ENCODE results near the gene GABPA.

Gene GABPA

GRCh38 chr21:25760677-25761076 is 25.9 kb downstream of the GABPA start:
- Histone ChIP-seq H2BK120ac (ENCODE audit: insufficient read depth, low read length, poor library complexity) (no peak overlapping the region), H3K9me3 (ENCODE audit: insufficient read depth, low read depth, low read length) (no peaks in the 10 kb centered on the region), H3K27ac (ENCODE audit: low read depth, low read length) (no peak overlapping the region), H3K14ac (ENCODE audit: low read length) (no peak overlapping the region), H2AFZ (ENCODE audit: insufficient read depth, low read length, poor library complexity) (no peak overlapping the region), H3K4ac (ENCODE audit: low read depth, low read length) (no peak overlapping the region), H3K23ac (ENCODE audit: low read length) (no peak overlapping the region), H3K4me1 (ENCODE audit: control insufficient read depth in 1 of 2, insufficient read depth in 2 of 2, low read length in 2 of 2) (no peaks in the 10 kb centered on the region), H3K4me3 (ENCODE audit: low read depth, low read length) (no peak overlapping the region), H3K79me2 (ENCODE audit: control insufficient read depth, insufficient read depth, low read length, poor library complexity) (no peaks in the 10 kb centered on the region), H3K18ac (ENCODE audit: low read length) (no peak overlapping the region), H3K9ac (ENCODE audit: low read length) (no peak overlapping the region), H4K8ac (ENCODE audit: low read depth, low read length) (no peak overlapping the region), H2AK5ac (ENCODE audit: low read length) (no peak overlapping the region), H3K79me1 (ENCODE audit: low read length) (no peaks in the 10 kb centered on the region), H3K36me3 (ENCODE audit: control insufficient read depth in 1 of 2, insufficient read depth in 2 of 2, low read length in 2 of 2) (peaks cover 3 to 11% of the 10 kb centered on the region in 2 experiments), H4K91ac (ENCODE audit: low read depth, low read length) (no peak overlapping the region), H4K12ac (ENCODE audit: low read depth, low read length) (no peak overlapping the region), H2BK5ac (ENCODE audit: low read depth, low read length, poor library complexity) (no peak overlapping the region), H3K27me3 (ENCODE audit: insufficient read depth, low read length) (no peaks in the 10 kb centered on the region), H2BK12ac (ENCODE audit: low read length) (no peak overlapping the region), H3K4me2 (ENCODE audit: low read length) (no peak overlapping the region)
- no peak for DNase-seq
- no CpG with 5 or more reads among the region's 1 CpG for WGBS (ENCODE audit: extremely low coverage, insufficient coverage, insufficient read length)

- no peak overlapping the region for H3K27ac ChIP-seq (ENCODE audit: low read depth, low read length)
- WGBS (ENCODE audit: extremely low coverage, insufficient coverage, insufficient read length): no CpG with 5 or more reads among the region's 3 CpGs
- no peak overlapping the region for H3K4me2 ChIP-seq (ENCODE audit: low read length)
- H3K14ac ChIP-seq (ENCODE audit: low read length): no peak overlapping the region
- no peak overlapping the region for H4K12ac ChIP-seq (ENCODE audit: low read depth, low read length)
- H4K8ac ChIP-seq (ENCODE audit: low read depth, low read length): no peak overlapping the region
- DNase-seq: no peak
- peaks cover 0 to 7% of the 10 kb centered on the region in 2 experiments for H3K36me3 ChIP-seq (ENCODE audit: control insufficient read depth in 1 of 2, insufficient read depth in 2 of 2, low read length in 2 of 2)
- no peak overlapping the region for H2BK120ac ChIP-seq (ENCODE audit: insufficient read depth, low read length, poor library complexity)
- no peaks in the 10 kb centered on the region for H3K79me2 ChIP-seq (ENCODE audit: control insufficient read depth, insufficient read depth, low read length, poor library complexity)
- H2AK5ac ChIP-seq (ENCODE audit: low read length): no peak overlapping the region
- H3K4ac ChIP-seq (ENCODE audit: low read depth, low read length): no peak overlapping the region
- H2BK12ac ChIP-seq (ENCODE audit: low read length): no peak overlapping the region
- H3K4me3 ChIP-seq (ENCODE audit: low read depth, low read length): no peak overlapping the region
- no peaks in the 10 kb centered on the region for H3K4me1 ChIP-seq (ENCODE audit: control insufficient read depth in 1 of 2, insufficient read depth in 2 of 2, low read length in 2 of 2)
- H3K9ac ChIP-seq (ENCODE audit: low read length): no peak overlapping the region
- no peak overlapping the region for H4K91ac ChIP-seq (ENCODE audit: low read depth, low read length)
- no peak overlapping the region for H3K18ac ChIP-seq (ENCODE audit: low read length)
- no peak overlapping the region for H2BK5ac ChIP-seq (ENCODE audit: low read depth, low read length, poor library complexity)
- no peak overlapping the region for H3K23ac ChIP-seq (ENCODE audit: low read length)
- no peak overlapping the region for H2AFZ ChIP-seq (ENCODE audit: insufficient read depth, low read length, poor library complexity)
- no peaks in the 10 kb centered on the region for H3K27me3 ChIP-seq (ENCODE audit: insufficient read depth, low read length)
- no peaks in the 10 kb centered on the region for H3K79me1 ChIP-seq (ENCODE audit: low read length)
- H3K9me3 ChIP-seq (ENCODE audit: insufficient read depth, low read depth, low read length): no peaks in the 10 kb centered on the region
Measured at GRCh38 chr21:25764065-25764464, 29.3 kb downstream of the GABPA start.

- Histone ChIP-seq H2BK5ac (ENCODE audit: low read depth, low read length, poor library complexity) (no peak overlapping the region), H3K14ac (ENCODE audit: low read length) (no peak overlapping the region), H3K4ac (ENCODE audit: low read depth, low read length) (no peak overlapping the region), H3K27me3 (ENCODE audit: insufficient read depth, low read length) (no peaks in the 10 kb centered on the region), H3K36me3 (ENCODE audit: control insufficient read depth in 1 of 2, insufficient read depth in 2 of 2, low read length in 2 of 2) (peaks cover 0 to 2% of the 10 kb centered on the region in 2 experiments), H3K9me3 (ENCODE audit: insufficient read depth, low read depth, low read length) (no peaks in the 10 kb centered on the region), H3K79me1 (ENCODE audit: low read length) (no peaks in the 10 kb centered on the region), H2BK120ac (ENCODE audit: insufficient read depth, low read length, poor library complexity) (no peak overlapping the region), H2BK12ac (ENCODE audit: low read length) (no peak overlapping the region), H4K91ac (ENCODE audit: low read depth, low read length) (no peak overlapping the region), H3K23ac (ENCODE audit: low read length) (no peak overlapping the region), H3K9ac (ENCODE audit: low read length) (no peak overlapping the region), H3K4me2 (ENCODE audit: low read length) (no peak overlapping the region), H4K12ac (ENCODE audit: low read depth, low read length) (no peak overlapping the region), H3K79me2 (ENCODE audit: control insufficient read depth, insufficient read depth, low read length, poor library complexity) (no peaks in the 10 kb centered on the region), H4K8ac (ENCODE audit: low read depth, low read length) (no peak overlapping the region), H3K18ac (ENCODE audit: low read length) (no peak overlapping the region), H3K27ac (ENCODE audit: low read depth, low read length) (no peak overlapping the region), H2AK5ac (ENCODE audit: low read length) (no peak overlapping the region), H3K4me1 (ENCODE audit: control insufficient read depth in 1 of 2, insufficient read depth in 2 of 2, low read length in 2 of 2) (no peaks in the 10 kb centered on the region), H2AFZ (ENCODE audit: insufficient read depth, low read length, poor library complexity) (no peak overlapping the region), H3K4me3 (ENCODE audit: low read depth, low read length) (no peak overlapping the region)
- no peak for DNase-seq
- WGBS (ENCODE audit: extremely low coverage, insufficient coverage, insufficient read length): no CpG with 5 or more reads among the region's 3 CpGs
Measured at GRCh38 chr21:25767921-25768320, 33.1 kb downstream of the GABPA start.

GRCh38 chr21:25772686-25773085 is 37.9 kb downstream of the GABPA start:
- no peak overlapping the region for H4K8ac ChIP-seq (ENCODE audit: low read depth, low read length)
- no peak overlapping the region for H3K4me3 ChIP-seq (ENCODE audit: low read depth, low read length)
- no peaks in the 10 kb centered on the region for H3K79me2 ChIP-seq (ENCODE audit: control insufficient read depth, insufficient read depth, low read length, poor library complexity)
- H2BK120ac ChIP-seq (ENCODE audit: insufficient read depth, low read length, poor library complexity): no peak overlapping the region
- H3K18ac ChIP-seq (ENCODE audit: low read length): no peak overlapping the region
- H3K4ac ChIP-seq (ENCODE audit: low read depth, low read length): no peak overlapping the region
- H3K9me3 ChIP-seq (ENCODE audit: insufficient read depth, low read depth, low read length): no peaks in the 10 kb centered on the region
- no peak overlapping the region for H3K14ac ChIP-seq (ENCODE audit: low read length)
- no peak overlapping the region for H3K9ac ChIP-seq (ENCODE audit: low read length)
- no CpG with 5 or more reads among the region's 2 CpGs for WGBS (ENCODE audit: extremely low coverage, insufficient coverage, insufficient read length)
- no peak overlapping the region for H3K27ac ChIP-seq (ENCODE audit: low read depth, low read length)
- no peaks in the 10 kb centered on the region for H3K27me3 ChIP-seq (ENCODE audit: insufficient read depth, low read length)
- no peak overlapping the region for H2AFZ ChIP-seq (ENCODE audit: insufficient read depth, low read length, poor library complexity)
- DNase-seq: peak in 1 of 2 donors; percentile 31
- H3K4me1 ChIP-seq (ENCODE audit: control insufficient read depth in 1 of 2, insufficient read depth in 2 of 2, low read length in 2 of 2): no peaks in the 10 kb centered on the region
- no peaks in the 10 kb centered on the region for H3K36me3 ChIP-seq (ENCODE audit: control insufficient read depth in 1 of 2, insufficient read depth in 2 of 2, low read length in 2 of 2)
- no peak overlapping the region for H4K91ac ChIP-seq (ENCODE audit: low read depth, low read length)
- no peak overlapping the region for H3K4me2 ChIP-seq (ENCODE audit: low read length)
- H3K23ac ChIP-seq (ENCODE audit: low read length): no peak overlapping the region
- H2AK5ac ChIP-seq (ENCODE audit: low read length): no peak overlapping the region
- no peak overlapping the region for H4K12ac ChIP-seq (ENCODE audit: low read depth, low read length)
- no peak overlapping the region for H2BK5ac ChIP-seq (ENCODE audit: low read depth, low read length, poor library complexity)
- no peak overlapping the region for H2BK12ac ChIP-seq (ENCODE audit: low read length)
- H3K79me1 ChIP-seq (ENCODE audit: low read length): no peaks in the 10 kb centered on the region

All from trophoblast cell (in vitro differentiated cells and primary cell).